Tibial nerve (tissue), 3 donors: ENCODE measurements around the gene PAFAH1B1.

Source experiments
- POLR2A ChIP-seq, 2 donors: fragments of 450-650 bp; IDR thresholded peaks; one replicate each; pipeline ENCODE4 v1.6.1; 2017; ENCODE audit warnings: antibody characterized with exemption in 2 of 2, mild to moderate bottlenecking in 2 of 2, moderate library complexity in 2 of 2
- TF ChIP-seq, protein P1 (sequence below), 5 experiments: fragments of 200-600 bp in 3 of 5; fragments of 450-650 bp in 2 of 5; sonication (generic) in 3 of 5; IDR thresholded peaks; one replicate each; pipeline ENCODE4 v1.5.1; 2016 to 2019; ENCODE audit warnings: antibody characterized with exemption in 5 of 5, mild to moderate bottlenecking in 3 of 5, moderate library complexity in 2 of 5

DNA sequence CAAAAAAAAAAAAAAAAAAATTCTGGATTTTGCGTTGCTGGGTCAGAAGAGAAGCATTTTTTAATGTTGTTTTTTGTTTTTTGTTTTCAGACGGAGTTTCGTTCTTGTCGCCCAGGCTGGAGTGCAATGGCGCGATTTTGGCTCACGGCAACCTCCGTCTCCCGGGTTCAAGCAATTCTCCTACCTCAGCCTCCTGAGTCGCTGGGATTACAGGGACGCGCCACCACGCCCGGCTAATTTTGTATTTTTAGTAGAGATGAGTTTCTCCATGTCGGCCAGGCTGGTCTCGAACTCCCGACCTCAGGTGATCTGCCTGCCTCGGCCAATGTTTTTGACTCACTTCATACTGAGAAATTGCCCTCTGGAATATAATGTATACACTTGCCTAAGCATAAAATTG lies 11.0 kb upstream of the PAFAH1B1 start:
- TF ChIP-seq, protein P1, sequence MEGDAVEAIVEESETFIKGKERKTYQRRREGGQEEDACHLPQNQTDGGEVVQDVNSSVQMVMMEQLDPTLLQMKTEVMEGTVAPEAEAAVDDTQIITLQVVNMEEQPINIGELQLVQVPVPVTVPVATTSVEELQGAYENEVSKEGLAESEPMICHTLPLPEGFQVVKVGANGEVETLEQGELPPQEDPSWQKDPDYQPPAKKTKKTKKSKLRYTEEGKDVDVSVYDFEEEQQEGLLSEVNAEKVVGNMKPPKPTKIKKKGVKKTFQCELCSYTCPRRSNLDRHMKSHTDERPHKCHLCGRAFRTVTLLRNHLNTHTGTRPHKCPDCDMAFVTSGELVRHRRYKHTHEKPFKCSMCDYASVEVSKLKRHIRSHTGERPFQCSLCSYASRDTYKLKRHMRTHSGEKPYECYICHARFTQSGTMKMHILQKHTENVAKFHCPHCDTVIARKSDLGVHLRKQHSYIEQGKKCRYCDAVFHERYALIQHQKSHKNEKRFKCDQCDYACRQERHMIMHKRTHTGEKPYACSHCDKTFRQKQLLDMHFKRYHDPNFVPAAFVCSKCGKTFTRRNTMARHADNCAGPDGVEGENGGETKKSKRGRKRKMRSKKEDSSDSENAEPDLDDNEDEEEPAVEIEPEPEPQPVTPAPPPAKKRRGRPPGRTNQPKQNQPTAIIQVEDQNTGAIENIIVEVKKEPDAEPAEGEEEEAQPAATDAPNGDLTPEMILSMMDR (IDR thresholded peaks at IDR 0.05), result no peak
- no peak for TF ChIP-seq POLR2A (IDR thresholded peaks at IDR 0.05)
